Measurements from ENCODE around the gene MAST3. TPM values are rescaled to one million over a fixed set of nuclear protein-coding genes. Genes with fewer than 3 reads are reported as not detected.

MAST3 gene
- total and polyA plus RNA-seq, 7 experiments from 2014 or later: 10.2 to 58.7 (median 37.4) TPM

DNA sequence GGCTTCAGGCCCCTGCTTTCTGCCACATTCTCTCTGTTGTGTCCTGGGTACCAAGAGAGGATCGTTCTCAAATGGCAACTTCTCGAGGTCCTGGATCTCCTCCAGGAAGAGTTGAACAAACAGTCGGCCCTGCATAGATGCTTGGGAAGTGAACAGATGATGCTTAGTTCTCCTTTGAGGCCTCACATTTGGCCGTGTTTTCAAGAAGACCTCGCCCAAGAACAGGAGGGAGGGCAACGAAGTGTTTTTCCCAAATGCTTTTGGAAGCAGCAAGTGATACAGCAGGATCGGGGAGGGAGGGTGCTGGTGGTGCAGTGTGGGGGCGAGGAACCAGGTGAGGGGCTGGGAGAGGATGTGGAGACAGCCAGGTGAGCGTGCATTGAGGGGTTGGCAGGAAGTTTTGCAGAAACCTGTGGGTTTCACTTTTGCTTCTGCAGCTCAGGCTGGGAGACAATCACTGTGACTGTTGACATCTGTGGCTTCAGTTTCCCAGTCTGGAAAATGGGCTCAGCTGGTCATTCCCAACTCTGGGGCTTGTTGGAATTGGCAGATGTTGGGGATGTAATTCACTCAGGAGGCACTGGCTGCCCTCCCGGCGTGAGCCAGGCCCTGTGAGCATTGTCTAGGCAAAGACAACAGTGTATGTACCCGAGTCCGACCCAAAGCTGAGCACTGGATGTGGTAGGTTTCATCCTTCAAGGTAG lies 21.6 kb downstream of the MAST3 start:
- Mint-ChIP-seq H3K27ac (peak overlapping the region; percentile 92 to 99 (median 97)), H3K27me3 (no peaks in the 10 kb centered on the region), H3K4me1 (peaks cover 22 to 41% (median 35%) of the 10 kb centered on the region in 7 donors), H3K9me3 (no peaks in the 10 kb centered on the region), H3K4me3 (peak overlapping the region; percentile 82 to 96 (median 90)), H3K36me3 (peaks cover 0 to 10% (median 4%) of the 10 kb centered on the region in 5 donors)
- ATAC-seq (peak; percentile 53), DNase-seq (peak; percentile 27 to 74 (median 66))
- Histone ChIP-seq H3K4me1 (ENCODE audit: control insufficient read depth in 2 of 2, insufficient read depth in 2 of 2, low read length in 2 of 2) (peaks cover 22 to 24% of the 10 kb centered on the region in 2 donors), H3K9me3 (ENCODE audit: control insufficient read depth in 2 of 3, low read length in 3 of 3) (no peaks in the 10 kb centered on the region), H3K4me3 (ENCODE audit: low read length) (peak overlapping the region; percentile 71), H3K27me3 (ENCODE audit: control insufficient read depth in 2 of 2, insufficient read depth in 2 of 2, low read length in 2 of 2) (no peaks in the 10 kb centered on the region), H3K36me3 (ENCODE audit: control insufficient read depth in 2 of 3, insufficient read depth in 3 of 3, low read length in 3 of 3) (peaks cover 8 to 29% (median 10%) of the 10 kb centered on the region in 3 experiments), H3K27ac (ENCODE audit: low read depth, low read length) (peak overlapping the region; percentile 78)
- ChIA-PET CTCF (interaction anchor here (0.8 to 2.1 kb wide), 9 partner anchors 8 to 181 kb away, joined by 3 to 14 read pairs (median 3); no protein-coding TSS in a partner anchor), POLR2A (interaction anchor here (0.5 to 3.7 kb wide), 16 partner anchors 9 to 797 kb away, joined by 3 to 37 read pairs (median 4); partner anchors contain the start of genes IL12RB1 and PIK3R2)
- intact Hi-C loops (cut with micrococcal nuclease): loop anchor here (1.0 to 10.0 kb wide), 6 partner anchors 22 to 406 kb away; partner anchors contain the start of genes ELL (in 1 of the 2), MAST3 (in 1 of the 2) and RPL18A (in 1 of the 2)

DNA sequence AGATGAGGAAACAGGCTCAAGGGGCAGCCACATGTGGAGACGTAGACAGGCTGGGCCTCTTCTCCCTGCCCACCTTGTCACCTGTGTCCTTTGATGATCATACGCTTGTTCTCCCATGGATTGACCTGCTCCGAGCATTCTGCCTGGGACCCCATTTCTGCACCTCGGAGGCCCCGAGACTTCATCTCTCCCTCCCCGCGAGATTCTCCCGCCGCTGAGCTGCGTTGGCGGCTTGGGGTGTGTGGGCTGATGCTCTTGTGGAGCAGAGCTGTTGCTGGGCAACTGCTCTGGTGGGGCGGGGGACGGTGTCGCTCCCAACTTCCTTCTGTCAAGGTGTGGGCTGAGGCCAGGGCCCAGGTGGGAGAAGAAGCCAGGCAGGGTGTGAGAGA lies 22.1 kb downstream of the MAST3 start:
- ATAC-seq (peak; percentile 52), DNase-seq (peak; percentile 33 to 74 (median 66))
- ChIA-PET CTCF (interaction anchor here (0.8 to 2.1 kb wide), 9 partner anchors 9 to 160 kb away, joined by 3 to 14 read pairs (median 4); no protein-coding TSS in a partner anchor), POLR2A (interaction anchor here (0.5 to 3.7 kb wide), 14 partner anchors 8 to 226 kb away, joined by 3 to 37 read pairs (median 4); partner anchors contain the start of genes IL12RB1 and PIK3R2)
- peaks cover 22 to 24% of the 10 kb centered on the region in 2 donors for H3K4me1 ChIP-seq (ENCODE audit: control insufficient read depth in 2 of 2, insufficient read depth in 2 of 2, low read length in 2 of 2)
- peak overlapping the region; percentile 78 for H3K27ac ChIP-seq (ENCODE audit: low read depth, low read length)
- no peaks in the 10 kb centered on the region for H3K27me3 Mint-ChIP-seq
- peaks cover 10 to 34% (median 13%) of the 10 kb centered on the region in 3 experiments for H3K36me3 ChIP-seq (ENCODE audit: control insufficient read depth in 2 of 3, insufficient read depth in 3 of 3, low read length in 3 of 3)
- H3K9me3 Mint-ChIP-seq: no peaks in the 10 kb centered on the region
- intact Hi-C loops (cut with micrococcal nuclease): loop anchor here (1.0 to 10.0 kb wide), 6 partner anchors 23 to 405 kb away; partner anchors contain the start of genes ELL (in 1 of the 2), MAST3 (in 1 of the 2) and RPL18A (in 1 of the 2)
- H3K9me3 ChIP-seq (ENCODE audit: control insufficient read depth in 2 of 3, low read length in 3 of 3): no peaks in the 10 kb centered on the region
- H3K4me3 Mint-ChIP-seq: peak overlapping the region; percentile 82 to 96 (median 90)
- H3K27me3 ChIP-seq (ENCODE audit: control insufficient read depth in 2 of 2, insufficient read depth in 2 of 2, low read length in 2 of 2): no peaks in the 10 kb centered on the region
- H3K36me3 Mint-ChIP-seq: peaks cover 0 to 15% (median 4%) of the 10 kb centered on the region in 5 donors
- H3K27ac Mint-ChIP-seq: peak overlapping the region; percentile 92 to 99 (median 97)
- peak overlapping the region; percentile 71 for H3K4me3 ChIP-seq (ENCODE audit: low read length)
- peaks cover 22 to 39% (median 31%) of the 10 kb centered on the region in 7 donors for H3K4me1 Mint-ChIP-seq

DNA sequence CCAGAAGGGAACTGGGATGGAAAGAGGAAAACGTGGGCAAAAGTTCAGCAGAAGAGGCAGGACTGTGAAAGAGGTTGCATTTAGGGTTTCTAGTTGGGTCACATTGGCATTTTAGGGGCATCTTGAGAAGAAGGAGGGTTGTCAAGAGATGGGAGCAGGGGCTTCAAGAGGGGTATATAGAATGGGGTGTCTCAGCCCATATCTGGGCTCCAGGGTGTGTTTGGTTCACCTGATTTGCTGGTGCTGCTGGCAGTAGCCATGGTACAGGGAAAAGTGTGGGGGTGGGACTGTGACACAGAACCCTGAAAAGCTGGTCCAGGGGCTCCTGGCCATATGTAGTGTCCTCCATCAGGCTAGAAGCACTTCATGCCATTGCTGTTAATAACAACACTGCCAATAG lies 22.5 kb downstream of the MAST3 start:
- CTCF ChIA-PET: interaction anchor here (0.8 to 2.1 kb wide), 6 partner anchors 9 to 159 kb away, joined by 3 to 14 read pairs (median 4); no protein-coding TSS in a partner anchor

GRCh38 chr19:18121166-18121565 lies 23.6 kb downstream of the MAST3 start:
- H3K4me3 Mint-ChIP-seq: peak overlapping the region in 1 of 10 donors; percentile 85
- Histone ChIP-seq H3K4me1 (ENCODE audit: control insufficient read depth in 2 of 2, insufficient read depth in 2 of 2, low read length in 2 of 2) (peaks cover 22 to 24% of the 10 kb centered on the region in 2 donors), H3K4me3 (ENCODE audit: low read length) (no peak overlapping the region), H3K9me3 (ENCODE audit: control insufficient read depth in 2 of 3, low read length in 3 of 3) (no peaks in the 10 kb centered on the region), H3K27me3 (ENCODE audit: control insufficient read depth in 2 of 2, insufficient read depth in 2 of 2, low read length in 2 of 2) (no peaks in the 10 kb centered on the region), H3K36me3 (ENCODE audit: control insufficient read depth in 2 of 3, insufficient read depth in 3 of 3, low read length in 3 of 3) (peaks cover 10 to 49% (median 13%) of the 10 kb centered on the region in 3 experiments), H3K27ac (ENCODE audit: low read depth, low read length) (peak overlapping the region; percentile 78)
- CTCF ChIA-PET: interaction anchor here (1.4 to 1.9 kb wide), 2 partner anchors 8 to 30 kb away, joined by 5 to 6 read pairs; no protein-coding TSS in a partner anchor
- DNase-seq (no peak), ATAC-seq (no peak)
- no peaks in the 10 kb centered on the region for H3K9me3 Mint-ChIP-seq
- peaks cover 21 to 39% (median 31%) of the 10 kb centered on the region in 7 donors for H3K4me1 Mint-ChIP-seq
- H3K36me3 Mint-ChIP-seq: peaks cover 0 to 18% (median 4%) of the 10 kb centered on the region in 5 donors
- POLR2A ChIA-PET: no interaction called here
- no peaks in the 10 kb centered on the region for H3K27me3 Mint-ChIP-seq
- H3K27ac Mint-ChIP-seq: peak overlapping the region; percentile 33 to 99 (median 96)
- intact Hi-C loops (cut with micrococcal nuclease): no loop called here

More for the DNA sequence above, 22.5 kb downstream of the MAST3 start:
- H3K4me3 ChIP-seq (ENCODE audit: low read length): peak overlapping the region; percentile 71
- H3K27me3 ChIP-seq (ENCODE audit: control insufficient read depth in 2 of 2, insufficient read depth in 2 of 2, low read length in 2 of 2): no peaks in the 10 kb centered on the region
- no peaks in the 10 kb centered on the region for H3K9me3 Mint-ChIP-seq
- H3K4me3 Mint-ChIP-seq: peak overlapping the region; percentile 82 to 96 (median 90)
- H3K4me1 ChIP-seq (ENCODE audit: control insufficient read depth in 2 of 2, insufficient read depth in 2 of 2, low read length in 2 of 2): peaks cover 22 to 24% of the 10 kb centered on the region in 2 donors
- ATAC-seq (no peak), DNase-seq (no peak)
- intact Hi-C loops (cut with micrococcal nuclease): no loop called here
- peak overlapping the region; percentile 92 to 99 (median 97) for H3K27ac Mint-ChIP-seq
- H3K36me3 Mint-ChIP-seq: peaks cover 0 to 15% (median 4%) of the 10 kb centered on the region in 5 donors
- peaks cover 10 to 38% (median 13%) of the 10 kb centered on the region in 3 experiments for H3K36me3 ChIP-seq (ENCODE audit: control insufficient read depth in 2 of 3, insufficient read depth in 3 of 3, low read length in 3 of 3)
- no peaks in the 10 kb centered on the region for H3K27me3 Mint-ChIP-seq
- POLR2A ChIA-PET: interaction anchor here (0.5 to 3.7 kb wide), 11 partner anchors 8 to 226 kb away, joined by 3 to 37 read pairs (median 10); partner anchors contain the start of genes IL12RB1 and PIK3R2
- H3K27ac ChIP-seq (ENCODE audit: low read depth, low read length): peak overlapping the region; percentile 78
- H3K9me3 ChIP-seq (ENCODE audit: control insufficient read depth in 2 of 3, low read length in 3 of 3): no peaks in the 10 kb centered on the region
- H3K4me1 Mint-ChIP-seq: peaks cover 19 to 39% (median 31%) of the 10 kb centered on the region in 7 donors

GRCh38 chr19:18122424-18122823 lies 24.8 kb downstream of the MAST3 start:
- H3K4me1 Mint-ChIP-seq: peaks cover 16 to 32% (median 23%) of the 10 kb centered on the region in 7 donors
- ATAC-seq (no peak), DNase-seq (no peak)
- peaks cover 0 to 20% (median 4%) of the 10 kb centered on the region in 5 donors for H3K36me3 Mint-ChIP-seq
- H3K27me3 ChIP-seq (ENCODE audit: control insufficient read depth in 2 of 2, insufficient read depth in 2 of 2, low read length in 2 of 2): no peaks in the 10 kb centered on the region
- intact Hi-C loops (cut with micrococcal nuclease): no loop called here
- H3K36me3 ChIP-seq (ENCODE audit: control insufficient read depth in 2 of 3, insufficient read depth in 3 of 3, low read length in 3 of 3): peaks cover 10 to 52% (median 13%) of the 10 kb centered on the region in 3 experiments
- CTCF ChIA-PET: interaction anchor here (1.9 kb wide), 1 partner anchor 9 kb away, joined by 5 read pairs; no protein-coding TSS in a partner anchor
- peak overlapping the region; percentile 78 for H3K27ac ChIP-seq (ENCODE audit: low read depth, low read length)
- H3K4me1 ChIP-seq (ENCODE audit: control insufficient read depth in 2 of 2, insufficient read depth in 2 of 2, low read length in 2 of 2): peaks cover 19% of the 10 kb centered on the region in 2 donors
- no peaks in the 10 kb centered on the region for H3K27me3 Mint-ChIP-seq
- peak overlapping the region in 6 of 9 donors; percentile 16 to 92 (median 42) for H3K27ac Mint-ChIP-seq
- H3K4me3 Mint-ChIP-seq: peak overlapping the region in 1 of 10 donors; percentile 63
- no peaks in the 10 kb centered on the region for H3K9me3 ChIP-seq (ENCODE audit: control insufficient read depth in 2 of 3, low read length in 3 of 3)
- POLR2A ChIA-PET: interaction anchor here (0.8 to 1.1 kb wide), 3 partner anchors 10 to 29 kb away, joined by 3 to 6 read pairs (median 3); no protein-coding TSS in a partner anchor
- H3K9me3 Mint-ChIP-seq: no peaks in the 10 kb centered on the region
- H3K4me3 ChIP-seq (ENCODE audit: low read length): no peak overlapping the region
